Heart left ventricle (tissue), 16 donors: ENCODE results near the gene PTPRK. TPM values are rescaled to one million over a fixed set of nuclear protein-coding genes. Genes with fewer than 3 reads are reported as not detected.
A peak's percentile ranks its signal among the peaks of the same experiment; 100 is the strongest.

Experiments used
- ATAC-seq, 4 donors: fragments of 200-7000 bp; cut with Tn5 transposase; one replicate each; pipeline ENCODE4 v1.9.1; 2020 to 2022; ENCODE audit warnings: moderate library complexity in 4 of 4, mild to moderate bottlenecking in 3 of 4, moderate number of reproducible peaks in 1 of 4
- DNase-seq, 5 donors: peaks; one replicate each; pipeline ENCODE4 v3.0.0-alpha.2; 2020
- H3K27ac ChIP-seq, 12 donors: fragments of 200-600 bp; sonication (generic) in 4 of 12; one replicate each; pipeline versions ENCODE4 v1.5.0 to v1.8.0; 2016 to 2022; ENCODE audit warnings: mild to moderate bottlenecking in 2 of 12
- H3K27me3 ChIP-seq, 9 donors: fragments of 200-600 bp; sonication (generic) in 2 of 9; one replicate each; pipeline versions ENCODE4 v1.5.1 to v1.8.0; 2016 to 2022; ENCODE audit warnings: mild to moderate bottlenecking in 3 of 9
- H3K36me3 ChIP-seq, 9 donors: fragments of 200-600 bp; sonication (generic) in 2 of 9; one replicate each; pipeline versions ENCODE4 v1.5.0 to v1.8.0; 2018 to 2022; ENCODE audit warnings: mild to moderate bottlenecking in 2 of 9
- H3K4me1 ChIP-seq, 12 donors: fragments of 200-600 bp; sonication (generic) in 4 of 12; one replicate each; pipeline versions ENCODE4 v1.5.0 to v1.8.0; 2016 to 2022; ENCODE audit warnings: mild to moderate bottlenecking in 3 of 12
- H3K4me3 ChIP-seq, 12 donors: fragments of 200-600 bp; sonication (generic) in 4 of 12; one replicate each; pipeline versions ENCODE4 v1.5.0 to v1.8.0; 2017 to 2022; ENCODE audit warnings: mild to moderate bottlenecking in 9 of 12, moderate library complexity in 4 of 12
- H3K9me3 ChIP-seq, 12 donors: fragments of 200-600 bp; sonication (generic) in 4 of 12; one replicate each; pipeline versions ENCODE4 v1.5.0 to v1.8.0; 2016 to 2022; ENCODE audit warnings: mild to moderate bottlenecking in 1 of 12
- POLR2A ChIP-seq, 2 donors: fragments of 450-650 bp; IDR thresholded peaks; one replicate each; pipeline ENCODE4 v1.6.1; 2017; ENCODE audit warnings: antibody characterized with exemption in 2 of 2, mild to moderate bottlenecking in 2 of 2, moderate library complexity in 2 of 2
- WGBS, 4 donors: extraction: QIAGEN DNeasy Blood & Tissue Kit in 2 of 4; methylation state at CpG; one replicate each; pipeline versions ENCODE4 v1.1.5 to v1.1.7; 2013 to 2018; 5-methylcytosine and 5-hydroxymethylcytosine counted together
- intact Hi-C, 10 donors: fragments of 100-400 bp; cut with DNase I; formaldehyde crosslinking; loops; one replicate each; pipeline versions ENCODE4 v1.11.1 to v1.14.2; 2022
- polyA plus RNA-seq, 2 donors: library from polyadenylated mRNA; stranded (reverse); fragments of 200-250 nt; gene quantifications; one replicate each; pipeline ENCODE4 v1.2.3, GENCODE V29; 2013
- total RNA-seq, 9 donors: library from RNA; depleted of rRNA in 2 of 9; stranded (reverse); fragments of >200 nt in 2 of 9; fragmentation: NEBNext Ultra II Directional in 3 of 9; extraction: Animal tissue kit (Norgen Biotek cat#: 25700) in 3 of 9; gene quantifications; one replicate each; pipeline versions ENCODE4 v1.1.0 to v1.2.4, GENCODE V29; 2016 to 2023
- TF ChIP-seq, protein P1 (sequence below), 12 donors: fragments of 200-600 bp; sonication (generic) in 4 of 12; IDR thresholded peaks; one replicate each; pipeline versions ENCODE4 v1.5.0 to v1.8.0; 2018 to 2022; ENCODE audit warnings: antibody characterized with exemption in 12 of 12, mild to moderate bottlenecking in 5 of 12
- donor health status: ischemic (EF 13 %, LVEDD 7.1; RV severe dilation, severe dysfunction).
- donor health status: healthy with polysubstance abuse.
- donor health status: DM: no; HTN: yes; CAD: no.
- donor health status: DM: no; HTN: no; CAD: no.
- donor health status: ischemic (EF 25% LVEDD 6.9; RV normal size, moderate dysfunction).
- donor health status: ischemic (EF 25% LVEDD 5.7; RV mildly dilated, moderate dysfunction).
- donor health status: healthy.
- donor health status: DM: yes; HTN: yes; CAD: no.
- donor health status: ischemic (EF 35%, LVEDD 5.7; RV mildly dilated, moderate dysfunction).
- donor health status: nonischemic (EF 11% LVEDD 7.7; RV severe dilation, severe dysfunction).
- donor health status: DM: yes; HTN: yes; CAD: no.
- donor health status: PGD.
- donor health status: ischemic (EF 29% LVEDD 5.4; RV normal size, mild dysfunction).
- donor health status: nonischemic (EF 23%, LVEDD 6.1; RV moderate dilation, normal function).

Gene PTPRK
- total and polyA plus RNA-seq, 11 donors = 5.4 to 50.8 (median 38.5) TPM

DNA sequence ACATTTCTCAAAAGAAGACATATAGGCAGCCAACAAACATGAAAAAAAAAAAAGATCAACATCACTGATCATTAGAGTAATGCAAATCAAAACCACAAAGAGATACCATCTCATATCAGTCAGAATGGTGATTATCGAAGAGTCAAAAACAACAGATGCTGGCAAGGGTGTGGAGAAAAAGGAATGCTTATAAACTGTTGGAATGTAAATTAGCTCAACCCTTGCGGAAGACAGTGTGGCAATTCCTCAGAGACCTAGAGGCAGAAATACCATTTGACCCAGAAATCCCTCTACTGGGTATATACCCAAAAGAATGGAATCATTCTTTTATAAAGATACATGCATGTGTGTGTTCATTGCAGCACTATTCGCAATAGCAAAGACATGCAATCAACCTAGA, 315.8 kb downstream of the PTPRK start:
- no peak for TF ChIP-seq POLR2A (IDR thresholded peaks at IDR 0.05)
- TF ChIP-seq, protein P1, sequence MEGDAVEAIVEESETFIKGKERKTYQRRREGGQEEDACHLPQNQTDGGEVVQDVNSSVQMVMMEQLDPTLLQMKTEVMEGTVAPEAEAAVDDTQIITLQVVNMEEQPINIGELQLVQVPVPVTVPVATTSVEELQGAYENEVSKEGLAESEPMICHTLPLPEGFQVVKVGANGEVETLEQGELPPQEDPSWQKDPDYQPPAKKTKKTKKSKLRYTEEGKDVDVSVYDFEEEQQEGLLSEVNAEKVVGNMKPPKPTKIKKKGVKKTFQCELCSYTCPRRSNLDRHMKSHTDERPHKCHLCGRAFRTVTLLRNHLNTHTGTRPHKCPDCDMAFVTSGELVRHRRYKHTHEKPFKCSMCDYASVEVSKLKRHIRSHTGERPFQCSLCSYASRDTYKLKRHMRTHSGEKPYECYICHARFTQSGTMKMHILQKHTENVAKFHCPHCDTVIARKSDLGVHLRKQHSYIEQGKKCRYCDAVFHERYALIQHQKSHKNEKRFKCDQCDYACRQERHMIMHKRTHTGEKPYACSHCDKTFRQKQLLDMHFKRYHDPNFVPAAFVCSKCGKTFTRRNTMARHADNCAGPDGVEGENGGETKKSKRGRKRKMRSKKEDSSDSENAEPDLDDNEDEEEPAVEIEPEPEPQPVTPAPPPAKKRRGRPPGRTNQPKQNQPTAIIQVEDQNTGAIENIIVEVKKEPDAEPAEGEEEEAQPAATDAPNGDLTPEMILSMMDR (IDR thresholded peaks at IDR 0.05) = no peak
- no peak for DNase-seq
- ATAC-seq = no peak
- WGBS, 4 donors = 92 to 98% (median 95%) methylated on average over 3 of the region's 3 CpGs
- H3K36me3 ChIP-seq = no peaks in the 10 kb centered on the region
- H3K27ac ChIP-seq = no peak overlapping the region
- intact Hi-C loops = no loop called here
- no peaks in the 10 kb centered on the region for H3K9me3 ChIP-seq
- peaks cover 0 to 10% (median 0%) of the 10 kb centered on the region in 12 donors for H3K4me1 ChIP-seq
- H3K27me3 ChIP-seq = no peaks in the 10 kb centered on the region
- H3K4me3 ChIP-seq = no peak overlapping the region

DNA sequence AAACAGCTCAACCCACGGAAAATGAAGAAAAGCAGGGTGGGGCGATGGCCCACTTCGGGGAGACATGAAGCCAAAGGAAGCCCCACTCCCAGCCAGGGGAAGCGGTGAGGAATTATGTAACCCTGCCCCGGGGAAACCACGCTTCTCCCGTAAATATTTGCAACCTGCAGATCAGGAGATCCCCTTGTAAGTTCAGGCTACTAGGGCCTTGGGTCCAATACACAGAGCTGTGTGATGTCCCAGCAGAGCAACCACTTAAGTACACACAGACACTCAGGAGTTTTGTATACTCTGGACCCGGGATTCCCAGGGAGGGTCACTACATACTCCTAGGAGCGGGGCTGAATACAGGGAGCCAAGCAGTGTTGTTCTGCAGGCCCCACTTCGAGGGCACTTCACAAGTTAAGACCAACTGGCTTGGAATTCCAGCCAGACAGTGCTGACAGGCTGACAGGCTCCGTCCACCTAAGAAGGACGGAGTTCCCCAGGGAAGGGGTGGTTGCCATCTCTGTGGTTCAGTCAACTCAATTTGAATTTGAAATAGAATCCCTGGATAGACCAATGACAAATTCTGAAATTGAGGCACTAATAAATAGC, 318.1 kb downstream of the PTPRK start:
- H3K36me3 ChIP-seq = no peaks in the 10 kb centered on the region
- H3K4me1 ChIP-seq = peaks cover 0 to 8% (median 0%) of the 10 kb centered on the region in 12 donors
- ATAC-seq = peak in 1 of 4 donors; percentile 65
- no peak for DNase-seq
- TF ChIP-seq POLR2A (IDR thresholded peaks at IDR 0.05) = no peak
- TF ChIP-seq, protein P1 (IDR thresholded peaks at IDR 0.05) = no peak
- no peaks in the 10 kb centered on the region for H3K9me3 ChIP-seq
- intact Hi-C loops = no loop called here
- no peak overlapping the region for H3K27ac ChIP-seq
- whole genome bisulfite sequencing, 4 donors = 75 to 84% (median 83%) methylated on average over 9 to 12 of the region's 12 CpGs
- no peak overlapping the region for H3K4me3 ChIP-seq
- H3K27me3 ChIP-seq = no peaks in the 10 kb centered on the region

DNA sequence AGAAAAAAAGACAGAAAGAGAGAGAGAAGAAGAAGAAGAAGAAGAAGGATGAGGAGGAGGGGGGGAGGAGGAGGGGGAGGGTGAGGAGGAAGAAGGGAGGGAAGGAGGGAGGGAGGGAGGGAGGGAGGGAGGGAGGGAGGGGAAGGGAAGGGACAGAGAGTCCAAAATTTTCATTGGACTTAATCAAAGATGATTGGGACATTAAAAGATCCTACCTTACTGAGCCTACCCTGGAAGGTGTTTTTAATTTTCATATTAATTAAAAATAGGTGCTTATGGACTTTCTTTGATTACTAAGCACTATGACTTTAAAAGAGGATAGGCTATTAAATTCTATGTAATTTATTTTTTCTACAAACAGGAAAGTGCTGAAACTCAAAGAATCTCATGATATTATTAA, 319.6 kb downstream of the PTPRK start:
- Histone ChIP-seq H3K4me1 (peaks cover 0 to 6% (median 0%) of the 10 kb centered on the region in 12 donors), H3K36me3 (no peaks in the 10 kb centered on the region), H3K27ac (no peak overlapping the region), H3K4me3 (no peak overlapping the region), H3K9me3 (no peaks in the 10 kb centered on the region), H3K27me3 (no peaks in the 10 kb centered on the region)
- ATAC-seq = no peak
- intact Hi-C loops = no loop called here
- DNase-seq = no peak
- no peak for TF ChIP-seq POLR2A (IDR thresholded peaks at IDR 0.05)
- TF ChIP-seq, protein P1 (IDR thresholded peaks at IDR 0.05) = no peak

DNA sequence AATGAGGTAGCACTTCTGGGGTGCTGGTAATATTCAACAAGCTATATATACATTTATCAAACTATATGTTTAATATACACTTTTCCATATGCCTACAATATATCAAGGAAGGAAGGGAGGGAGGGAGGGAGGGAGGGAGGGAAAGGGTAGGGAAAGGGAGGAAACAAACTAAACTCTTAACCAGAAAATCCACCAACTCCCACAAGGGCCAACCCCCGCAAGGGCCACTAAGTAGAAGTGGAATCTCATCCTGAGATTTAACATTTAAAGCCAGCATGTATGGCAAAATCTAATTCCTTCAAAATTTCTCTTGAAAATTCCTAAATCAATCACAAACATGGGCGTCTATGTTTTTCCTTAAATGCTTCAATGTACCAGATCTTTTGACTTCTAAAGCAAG, 320.9 kb downstream of the PTPRK start:
- H3K36me3 ChIP-seq = no peaks in the 10 kb centered on the region
- 97 to 100% (median 99%) methylated on average over 2 of the region's 2 CpGs for WGBS, 4 donors
- H3K27me3 ChIP-seq = no peaks in the 10 kb centered on the region
- H3K4me3 ChIP-seq = no peak overlapping the region
- no peak overlapping the region for H3K27ac ChIP-seq
- DNase-seq (no peak), ATAC-seq (no peak)
- H3K9me3 ChIP-seq = no peaks in the 10 kb centered on the region
- intact Hi-C loops = no loop called here
- peaks cover 0 to 6% (median 0%) of the 10 kb centered on the region in 12 donors for H3K4me1 ChIP-seq
- TF ChIP-seq, protein P1 (IDR thresholded peaks at IDR 0.05) = no peak
- TF ChIP-seq POLR2A (IDR thresholded peaks at IDR 0.05) = no peak
